Stimulated activated CD8-positive, alpha-beta memory T cell treated with anti-CD3 and anti-CD28 coated beads, Interleukin-7, amount 100 ng/mL, for 4 hours (primary cell): ENCODE data around the gene MYOG.

ENCODE experiments used
- DNase-seq, 2 donors: peaks; one replicate each; pipeline ENCODE4 v3.0.0-alpha.2; 2020; ENCODE audit warnings: low read depth in 2 of 2

The MYOG gene

GRCh38 chr1:203085528-203086406, at the start of gene MYOG:
TSS of gene MYOG (minus strand) at chr1:203086012. CDS start at chr1:203085961, 51 bp downstream.
- no peak for DNase-seq

- no peak for DNase-seq
Measured at GRCh38 chr1:203133970-203134725, 48.3 kb upstream of the MYOG start.

GRCh38 chr1:203131548-203132200, 45.9 kb upstream of the MYOG start:
- DNase-seq = no peak

GRCh38 chr1:203130358-203130985, 44.7 kb upstream of the MYOG start:
- DNase-seq = no peak

GRCh38 chr1:203129501-203130231, 43.9 kb upstream of the MYOG start:
- DNase-seq = no peak

- no peak for DNase-seq
Measured at GRCh38 chr1:203128716-203129500, 43.1 kb upstream of the MYOG start.

- DNase-seq = no peak
Measured at GRCh38 chr1:203128431-203128715, 42.6 kb upstream of the MYOG start.

- DNase-seq = no peak
Measured at GRCh38 chr1:203127666-203128430, 42.0 kb upstream of the MYOG start, which contains the start of gene ADORA1. TSS of gene ADORA1 (plus strand) at chr1:203127726. CDS start at chr1:203128842, 1,116 bp downstream.

- no peak for DNase-seq
Measured at GRCh38 chr1:203126866-203127665, 41.3 kb upstream of the MYOG start.

- DNase-seq = no peak
Measured at GRCh38 chr1:203126151-203126865, 40.5 kb upstream of the MYOG start.

- DNase-seq = no peak
Measured at GRCh38 chr1:203124546-203125317, 38.9 kb upstream of the MYOG start.

- no peak for DNase-seq
Measured at GRCh38 chr1:203124011-203124410, 38.2 kb upstream of the MYOG start.

GRCh38 chr1:203122159-203122558, 36.3 kb upstream of the MYOG start:
- DNase-seq = no peak

GRCh38 chr1:203121186-203122015, 35.6 kb upstream of the MYOG start:
- DNase-seq = no peak

- DNase-seq = no peak
Measured at GRCh38 chr1:203120325-203121153, 34.7 kb upstream of the MYOG start.
